Right lobe of liver (tissue), 6 donors: ENCODE results near the gene METTL1. TPM values are rescaled to one million over a fixed set of nuclear protein-coding genes. Genes with fewer than 3 reads are reported as not detected.
"Not testable (repeated sequence)": the region's sequence is repeated elsewhere in the genome, so short reads cannot be mapped to it uniquely, and the experiment has no call there.

ENCODE experiments used
- ATAC-seq, 4 donors: fragments of 200-7000 bp; cut with Tn5 transposase; one replicate each; pipeline ENCODE4 v1.9.1; 2020; ENCODE audit warnings: mild to moderate bottlenecking in 4 of 4, moderate library complexity in 4 of 4
- DNase-seq, 3 donors: peaks; one replicate each; pipeline ENCODE4 v3.0.0-alpha.2; 2020
- H3K27ac ChIP-seq, 3 donors: fragments of 200-600 bp; one replicate each; pipeline ENCODE4 v1.8.0; 2022
- H3K27me3 ChIP-seq, 2 donors: fragments of 200-600 bp; one replicate each; pipeline ENCODE4 v1.8.0; 2022
- H3K36me3 ChIP-seq, 4 donors: fragments of 200-600 bp; sonication (generic) in 1 of 4; one replicate each; pipeline versions ENCODE4 v1.5.1 to v1.8.0; 2017 to 2022; ENCODE audit warnings: control low read depth in 1 of 4
- H3K4me1 ChIP-seq, 4 donors: fragments of 200-600 bp; sonication (generic) in 1 of 4; one replicate each; pipeline versions ENCODE4 v1.5.1 to v1.8.0; 2017 to 2022; ENCODE audit warnings: control low read depth in 1 of 4
- H3K4me3 ChIP-seq, 3 donors: fragments of 200-600 bp; one replicate each; pipeline ENCODE4 v1.8.0; 2022
- H3K9me3 ChIP-seq, 4 donors: fragments of 200-600 bp; sonication (generic) in 1 of 4; one replicate each; pipeline versions ENCODE4 v1.5.1 to v1.8.0; 2017 to 2022; ENCODE audit warnings: control low read depth in 1 of 4
- CTCF ChIP-seq, 4 donors: fragments of 200-600 bp in 3 of 4; fragments of 450-650 bp in 1 of 4; IDR thresholded peaks; one replicate each; pipeline versions ENCODE4 v1.5.1 to v1.8.0; 2016 to 2022; ENCODE audit warnings: antibody characterized with exemption in 4 of 4, mild to moderate bottlenecking in 2 of 4
- POLR2A ChIP-seq: fragments of 450-650 bp; IDR thresholded peaks from one replicate; pipeline ENCODE4 v1.6.1; 2017; ENCODE audit warnings: antibody characterized with exemption, mild to moderate bottlenecking
- WGBS: methylation state at CpG from one replicate; pipeline ENCODE4 v1.1.6; 2018; ENCODE audit warnings: low coverage, low lambda C conversion rate; ENCODE audit not compliant: insufficient coverage; ENCODE audit errors: missing lambda C conversion rate; 5-methylcytosine and 5-hydroxymethylcytosine counted together
- intact Hi-C, 2 donors: fragments of 100-400 bp; cut with DNase I; formaldehyde crosslinking; loops; one replicate each; pipeline versions ENCODE4 v1.11.2 to v1.14.1; 2022
- total RNA-seq, 6 experiments: library from RNA; depleted of rRNA in 2 of 6; stranded (reverse); fragments of >200 nt in 2 of 6; fragmentation: NEBNext Ultra II Directional in 3 of 6; extraction: Animal tissue kit (Norgen Biotek cat#: 25700) in 3 of 6; gene quantifications; one replicate each; pipeline versions ENCODE4 v1.1.0 to v1.2.4, GENCODE V29; 2016 to 2023
- donor health status: DM: no; HTN: yes; CAD: no.
- donor health status: DM: no; HTN: no; CAD: no.
- donor health status: DM: no; HTN: no; CAD: no.
- donor health status: DM: no; HTN: yes; CAD: no.
- donor health status: DM: no; HTN: yes; CAD: no.

The METTL1 gene
- total RNA-seq, 6 experiments from 2014 or later, result 9.7 to 13.6 (median 10.3) TPM

- DNase-seq, result peak in 1 of 3 donors; percentile 37
- H3K27me3 ChIP-seq, result peaks cover 0 to 5% of the 10 kb centered on the region in 2 donors
- peaks cover 0 to 10% (median 0%) of the 10 kb centered on the region in 4 donors for H3K4me1 ChIP-seq
- peaks cover 0 to 12% (median 2%) of the 10 kb centered on the region in 4 donors for H3K36me3 ChIP-seq
- TF ChIP-seq CTCF (IDR thresholded peaks at IDR 0.05) (no peak), POLR2A (no peak)
- H3K4me3 ChIP-seq, result no peak overlapping the region
- H3K27ac ChIP-seq, result no peak overlapping the region
- no peaks in the 10 kb centered on the region for H3K9me3 ChIP-seq
- intact Hi-C loops, result no loop called here
- WGBS, result 62% methylated on average over 3 of the region's 11 CpGs
- ATAC-seq, result no peak
Observed at GRCh38 chr12:57724936-57725740, 46.8 kb downstream of the METTL1 start.

- TF ChIP-seq CTCF (IDR thresholded peaks at IDR 0.05), result no peak
- TF ChIP-seq POLR2A, result no peak
- Histone ChIP-seq H3K9me3 (no peaks in the 10 kb centered on the region), H3K4me3 (no peak overlapping the region), H3K4me1 (peaks cover 0 to 10% (median 0%) of the 10 kb centered on the region in 4 donors), H3K27me3 (peaks cover 0 to 5% of the 10 kb centered on the region in 2 donors), H3K36me3 (peaks cover 0 to 21% (median 2%) of the 10 kb centered on the region in 4 donors), H3K27ac (no peak overlapping the region)
- intact Hi-C loops, result no loop called here
- DNase-seq (peak in 1 of 3 donors; percentile 35), ATAC-seq (no peak)
- WGBS, result 60% methylated on average over 1 of the region's 12 CpGs
Observed at GRCh38 chr12:57724003-57724935, 47.6 kb downstream of the METTL1 start.

- Histone ChIP-seq H3K4me3 (no peak overlapping the region), H3K27me3 (peaks cover 0 to 5% of the 10 kb centered on the region in 2 donors), H3K27ac (no peak overlapping the region), H3K4me1 (peaks cover 0 to 10% (median 0%) of the 10 kb centered on the region in 4 donors), H3K9me3 (no peaks in the 10 kb centered on the region), H3K36me3 (peaks cover 0 to 27% (median 7%) of the 10 kb centered on the region in 4 donors)
- WGBS, result 83% methylated on average over 2 of the region's 2 CpGs
- TF ChIP-seq CTCF (IDR thresholded peaks at IDR 0.05) (no peak), POLR2A (no peak)
- ATAC-seq (no peak), DNase-seq (no peak)
- intact Hi-C loops, result no loop called here
Observed at GRCh38 chr12:57723630-57723962, 48.3 kb downstream of the METTL1 start.

GRCh38 chr12:57722716-57723629 lies 48.9 kb downstream of the METTL1 start:
- no peak overlapping the region for H3K4me3 ChIP-seq
- 54% methylated on average over 10 of the region's 11 CpGs for WGBS

GRCh38 chr12:57721846-57722608 lies 49.9 kb downstream of the METTL1 start:
- DNase-seq, H3K4me1 ChIP-seq, H3K9me3 ChIP-seq, H3K27ac ChIP-seq, H3K27me3 ChIP-seq, ATAC-seq, intact Hi-C loops, H3K4me3 ChIP-seq: not testable (repeated sequence)
- peaks cover 0 to 43% (median 18%) of the 10 kb centered on the region in 4 donors for H3K36me3 ChIP-seq
- 89% methylated on average over 12 of the region's 16 CpGs for WGBS

More at GRCh38 chr12:57722716-57723629, 48.9 kb downstream of the METTL1 start:
- peaks cover 0 to 10% (median 0%) of the 10 kb centered on the region in 4 donors for H3K4me1 ChIP-seq
- H3K27me3 ChIP-seq, result peaks cover 0 to 5% of the 10 kb centered on the region in 2 donors
- intact Hi-C loops, result no loop called here
- DNase-seq (no peak), ATAC-seq (peak in 1 of 4 donors; percentile 8)
- H3K27ac ChIP-seq, result no peak overlapping the region
- no peaks in the 10 kb centered on the region for H3K9me3 ChIP-seq
- H3K36me3 ChIP-seq, result peaks cover 0 to 34% (median 11%) of the 10 kb centered on the region in 4 donors
- TF ChIP-seq CTCF (IDR thresholded peaks at IDR 0.05), result no peak
- no peak for TF ChIP-seq POLR2A
